ENCODE data around the gene CTDNEP1.

DNA sequence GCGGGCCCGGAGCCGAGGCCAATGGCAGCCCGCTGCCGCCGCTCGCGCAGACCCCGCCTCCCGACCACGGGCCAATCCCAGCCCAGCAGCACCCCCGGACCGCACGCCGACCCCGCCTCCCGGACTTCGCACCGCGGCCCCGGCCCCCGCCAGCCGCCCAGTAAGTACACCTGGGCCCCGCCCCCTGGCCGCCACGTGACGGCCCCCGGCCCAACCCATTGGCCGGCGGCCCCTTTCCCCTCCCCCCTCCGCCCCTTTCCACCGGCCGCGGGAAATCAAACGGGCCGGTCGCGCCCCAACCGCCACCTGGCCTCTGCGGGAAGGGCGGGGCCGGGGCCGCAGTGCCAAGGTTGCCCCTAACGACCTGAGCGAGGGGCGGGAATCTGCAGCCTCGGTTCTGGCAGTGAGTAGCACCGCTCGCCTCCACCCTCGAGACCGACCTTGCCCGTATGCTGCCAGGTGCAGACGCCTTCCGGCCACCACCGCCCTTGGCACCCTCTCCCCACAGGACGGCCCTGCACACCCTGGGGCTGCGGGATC, 43.1 kb upstream of the CTDNEP1 start, which contains the start of gene YBX2:
- TF ChIP-seq, protein P1, sequence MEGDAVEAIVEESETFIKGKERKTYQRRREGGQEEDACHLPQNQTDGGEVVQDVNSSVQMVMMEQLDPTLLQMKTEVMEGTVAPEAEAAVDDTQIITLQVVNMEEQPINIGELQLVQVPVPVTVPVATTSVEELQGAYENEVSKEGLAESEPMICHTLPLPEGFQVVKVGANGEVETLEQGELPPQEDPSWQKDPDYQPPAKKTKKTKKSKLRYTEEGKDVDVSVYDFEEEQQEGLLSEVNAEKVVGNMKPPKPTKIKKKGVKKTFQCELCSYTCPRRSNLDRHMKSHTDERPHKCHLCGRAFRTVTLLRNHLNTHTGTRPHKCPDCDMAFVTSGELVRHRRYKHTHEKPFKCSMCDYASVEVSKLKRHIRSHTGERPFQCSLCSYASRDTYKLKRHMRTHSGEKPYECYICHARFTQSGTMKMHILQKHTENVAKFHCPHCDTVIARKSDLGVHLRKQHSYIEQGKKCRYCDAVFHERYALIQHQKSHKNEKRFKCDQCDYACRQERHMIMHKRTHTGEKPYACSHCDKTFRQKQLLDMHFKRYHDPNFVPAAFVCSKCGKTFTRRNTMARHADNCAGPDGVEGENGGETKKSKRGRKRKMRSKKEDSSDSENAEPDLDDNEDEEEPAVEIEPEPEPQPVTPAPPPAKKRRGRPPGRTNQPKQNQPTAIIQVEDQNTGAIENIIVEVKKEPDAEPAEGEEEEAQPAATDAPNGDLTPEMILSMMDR (IDR thresholded peaks at IDR 0.05): no peak
- TF ChIP-seq EP300 (IDR thresholded peaks at IDR 0.05): no peak

Data from sigmoid colon (tissue), 4 donors.